ENCODE measurements around the gene MKNK1.

DNA sequence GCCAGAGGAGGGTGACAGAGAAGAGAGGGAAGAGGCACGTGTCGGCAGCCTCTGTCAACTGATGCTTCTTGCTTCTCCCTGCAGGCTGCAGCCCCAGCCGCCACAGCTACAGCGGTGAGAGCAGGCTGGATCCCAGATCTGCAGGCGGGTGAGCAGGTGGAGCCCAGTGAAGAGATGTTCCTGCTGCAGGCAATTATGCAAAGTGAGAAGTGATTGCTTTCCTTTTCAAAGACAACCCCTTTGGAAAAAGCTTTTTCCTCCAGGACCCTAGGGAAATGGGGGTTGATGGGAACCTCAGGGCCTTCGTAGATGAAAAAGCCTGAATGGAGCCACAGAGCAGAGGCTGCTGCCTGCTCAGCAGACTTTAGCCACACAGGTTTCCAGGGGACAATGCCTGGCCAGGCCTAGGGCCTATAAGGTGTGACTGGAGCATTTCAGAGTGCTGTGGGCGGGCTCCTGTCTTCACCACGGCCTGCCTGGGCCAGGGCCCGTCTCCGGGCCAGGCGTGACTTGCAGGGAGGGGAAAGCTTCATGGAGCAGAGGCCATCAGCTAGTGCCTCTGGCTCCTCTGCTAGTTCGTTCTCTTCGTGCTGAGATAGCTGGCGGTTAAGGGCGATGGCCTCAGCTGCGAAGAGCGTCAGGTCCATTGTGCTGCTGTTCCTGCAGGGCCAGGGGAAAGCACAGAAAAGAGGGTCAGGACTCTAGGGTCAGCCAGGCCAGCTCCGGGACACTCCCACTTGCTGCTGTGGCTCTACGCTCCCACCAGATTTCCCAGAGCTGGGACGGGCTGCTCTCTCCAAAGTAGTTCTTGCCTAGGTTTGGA lies 45.7 kb downstream of the MKNK1 start:
- no peak for TF ChIP-seq CTCF (IDR thresholded peaks at IDR 0.05; ENCODE audit: poor library complexity)
- TF ChIP-seq EZH2phosphoT487 (IDR thresholded peaks at IDR 0.05; ENCODE audit: low read depth, severe bottlenecking, unreplicated experiment): no peak
- TF ChIP-seq EZH2 (IDR thresholded peaks at IDR 0.05; ENCODE audit: borderline replicate concordance): no peak
